ENCODE data around the gene GFI1. TPM values are rescaled to one million over a fixed set of nuclear protein-coding genes. Genes with fewer than 3 reads are reported as not detected.

The GFI1 gene
- total RNA-seq, 2 donors from 2014 or later: 0.71 to 2.4 TPM

- H3K4me1 ChIP-seq (ENCODE audit: control insufficient read depth in 1 of 2, low read depth in 2 of 2): no peaks in the 10 kb centered on the region
- no peak overlapping the region for H3K27ac ChIP-seq
- no peaks in the 10 kb centered on the region for H3K27me3 ChIP-seq (replicated peaks; ENCODE audit: insufficient read depth)
- no peaks in the 10 kb centered on the region for H3K36me3 ChIP-seq
- ATAC-seq (ENCODE audit: insufficient number of reproducible peaks, low FRiP score, low read depth) (no peak), DNase-seq (ENCODE audit: low spot score) (no peak)
- no peaks in the 10 kb centered on the region for H3K9me3 ChIP-seq
- TF ChIP-seq, protein P1, sequence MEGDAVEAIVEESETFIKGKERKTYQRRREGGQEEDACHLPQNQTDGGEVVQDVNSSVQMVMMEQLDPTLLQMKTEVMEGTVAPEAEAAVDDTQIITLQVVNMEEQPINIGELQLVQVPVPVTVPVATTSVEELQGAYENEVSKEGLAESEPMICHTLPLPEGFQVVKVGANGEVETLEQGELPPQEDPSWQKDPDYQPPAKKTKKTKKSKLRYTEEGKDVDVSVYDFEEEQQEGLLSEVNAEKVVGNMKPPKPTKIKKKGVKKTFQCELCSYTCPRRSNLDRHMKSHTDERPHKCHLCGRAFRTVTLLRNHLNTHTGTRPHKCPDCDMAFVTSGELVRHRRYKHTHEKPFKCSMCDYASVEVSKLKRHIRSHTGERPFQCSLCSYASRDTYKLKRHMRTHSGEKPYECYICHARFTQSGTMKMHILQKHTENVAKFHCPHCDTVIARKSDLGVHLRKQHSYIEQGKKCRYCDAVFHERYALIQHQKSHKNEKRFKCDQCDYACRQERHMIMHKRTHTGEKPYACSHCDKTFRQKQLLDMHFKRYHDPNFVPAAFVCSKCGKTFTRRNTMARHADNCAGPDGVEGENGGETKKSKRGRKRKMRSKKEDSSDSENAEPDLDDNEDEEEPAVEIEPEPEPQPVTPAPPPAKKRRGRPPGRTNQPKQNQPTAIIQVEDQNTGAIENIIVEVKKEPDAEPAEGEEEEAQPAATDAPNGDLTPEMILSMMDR (IDR thresholded peaks at IDR 0.05): no peak
- no peak overlapping the region for H3K4me3 ChIP-seq
These were observed 40.2 kb downstream of the GFI1 start for GRCh38 chr1:92446546-92446945.

GRCh38 chr1:92445865-92446264, 40.9 kb downstream of the GFI1 start:
- TF ChIP-seq, protein P1 (IDR thresholded peaks at IDR 0.05): no peak
- DNase-seq (ENCODE audit: low spot score) (no peak), ATAC-seq (ENCODE audit: insufficient number of reproducible peaks, low FRiP score, low read depth) (no peak)
- no peak overlapping the region for H3K27ac ChIP-seq
- no peaks in the 10 kb centered on the region for H3K27me3 ChIP-seq (replicated peaks; ENCODE audit: insufficient read depth)
- no peaks in the 10 kb centered on the region for H3K4me1 ChIP-seq (ENCODE audit: control insufficient read depth in 1 of 2, low read depth in 2 of 2)
- no peaks in the 10 kb centered on the region for H3K36me3 ChIP-seq
- H3K9me3 ChIP-seq: no peaks in the 10 kb centered on the region
- H3K4me3 ChIP-seq: no peak overlapping the region

GRCh38 chr1:92444351-92444750, 42.4 kb downstream of the GFI1 start:
- Histone ChIP-seq H3K27ac (no peak overlapping the region), H3K27me3 (replicated peaks; ENCODE audit: insufficient read depth) (no peaks in the 10 kb centered on the region), H3K36me3 (no peaks in the 10 kb centered on the region), H3K9me3 (no peaks in the 10 kb centered on the region), H3K4me3 (no peak overlapping the region), H3K4me1 (ENCODE audit: control insufficient read depth in 1 of 2, low read depth in 2 of 2) (no peaks in the 10 kb centered on the region)
- TF ChIP-seq, protein P1 (IDR thresholded peaks at IDR 0.05): no peak
- DNase-seq (ENCODE audit: low spot score): no peak
- no peak for ATAC-seq (ENCODE audit: insufficient number of reproducible peaks, low FRiP score, low read depth)

GRCh38 chr1:92443893-92444292, 42.8 kb downstream of the GFI1 start:
- DNase-seq (ENCODE audit: low spot score) (no peak), ATAC-seq (ENCODE audit: insufficient number of reproducible peaks, low FRiP score, low read depth) (no peak)
- Histone ChIP-seq H3K27ac (no peak overlapping the region), H3K4me3 (no peak overlapping the region), H3K4me1 (ENCODE audit: control insufficient read depth in 1 of 2, low read depth in 2 of 2) (no peaks in the 10 kb centered on the region), H3K27me3 (replicated peaks; ENCODE audit: insufficient read depth) (no peaks in the 10 kb centered on the region), H3K9me3 (no peaks in the 10 kb centered on the region), H3K36me3 (no peaks in the 10 kb centered on the region)
- TF ChIP-seq, protein P1 (IDR thresholded peaks at IDR 0.05): no peak

DNA sequence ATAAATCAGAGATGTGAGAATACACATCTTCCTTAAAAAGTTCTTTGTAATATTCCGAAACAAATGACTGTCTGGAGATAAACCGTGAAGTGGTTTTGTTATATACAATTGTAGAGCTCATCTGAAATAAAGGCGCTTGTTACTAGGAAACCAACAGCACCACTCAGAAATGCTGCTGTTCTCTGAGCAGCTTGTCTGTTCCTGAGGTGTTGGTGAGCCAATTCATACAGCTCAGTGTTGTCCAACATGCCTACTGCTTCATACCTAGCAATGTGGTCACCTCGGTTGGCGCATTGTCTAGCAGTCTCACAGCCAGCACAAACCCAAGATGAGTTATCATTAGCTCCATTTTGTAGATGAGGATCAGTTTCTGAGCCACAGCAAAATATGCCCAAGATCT, 44.4 kb downstream of the GFI1 start:
- DNase-seq (ENCODE audit: low spot score): no peak
- ATAC-seq (ENCODE audit: insufficient number of reproducible peaks, low FRiP score, low read depth): no peak
- TF ChIP-seq, protein P1 (IDR thresholded peaks at IDR 0.05): no peak
- H3K27ac ChIP-seq: no peak overlapping the region
- H3K27me3 ChIP-seq (replicated peaks; ENCODE audit: insufficient read depth): no peaks in the 10 kb centered on the region
- no peaks in the 10 kb centered on the region for H3K36me3 ChIP-seq
- no peaks in the 10 kb centered on the region for H3K4me1 ChIP-seq (ENCODE audit: control insufficient read depth in 1 of 2, low read depth in 2 of 2)
- no peaks in the 10 kb centered on the region for H3K9me3 ChIP-seq
- H3K4me3 ChIP-seq: no peak overlapping the region

All from thoracic aorta (tissue), 2 donors.